RWPE1 (cell line): ENCODE results near the gene IREB2.
A peak's percentile ranks its signal among the peaks of the same experiment; 100 is the strongest.

Experiments used
- CTCF ChIA-PET: fragments of 350-600 bp; sonication (Branson Sonifier 250); formaldehyde crosslinking; extraction: SDS; loops from one replicate; lab custom pipeline; 2021; lab: Yijun Ruan, JAX
- POLR2A ChIA-PET: fragments of 400-600 bp; formaldehyde crosslinking; extraction: SDS; loops from one replicate; lab custom pipeline; 2020; ENCODE audit warnings: antibody characterized with exemption; ENCODE audit not compliant: low non-redundant PET; lab: Yijun Ruan, JAX
- DNase-seq: peaks from one replicate; pipeline ENCODE4 v3.0.0; 2012; ENCODE audit warnings: low spot score
- H3K27ac ChIP-seq: fragments of 450-650 bp; 2 replicates; pipeline ENCODE4 v1.5.1; 2017
- CTCF ChIP-seq: fragments of 450-650 bp; conservative IDR thresholded peaks from 2 replicates; pipeline ENCODE4 v1.5.1; 2017; ENCODE audit warnings: low read depth, mild to moderate bottlenecking

Gene IREB2

GRCh38 chr15:78420766-78421165 lies 17.2 kb upstream of the IREB2 start:
- ChIA-PET POLR2A (no interaction called here), CTCF (interaction anchor here (1.5 kb wide), 1 partner anchor 16 kb away, joined by 4 read pairs; no protein-coding TSS in a partner anchor)
- no peak for TF ChIP-seq CTCF
- no peak for DNase-seq
- no peak overlapping the region for H3K27ac ChIP-seq

- H3K27ac ChIP-seq: no peak overlapping the region
- no peak for TF ChIP-seq CTCF
- CTCF ChIA-PET: interaction anchor here (0.6 to 1.7 kb wide), 4 partner anchors 16 to 411 kb away, joined by 3 to 6 read pairs (median 5); partner anchors contain the start of gene IREB2
- no peak for DNase-seq
- POLR2A ChIA-PET: no interaction called here
Observed at GRCh38 chr15:78421238-78421965, 16.6 kb upstream of the IREB2 start.

GRCh38 chr15:78422571-78423340 lies 15.3 kb upstream of the IREB2 start:
- peak; percentile 73 for DNase-seq
- TF ChIP-seq CTCF: peak; percentile 97
- CTCF ChIA-PET: interaction anchor here (0.5 to 2.5 kb wide), 18 partner anchors 11 to 431 kb away, joined by 3 to 21 read pairs (median 3); partner anchors contain the start of gene IREB2
- no peak overlapping the region for H3K27ac ChIP-seq
- POLR2A ChIA-PET: interaction anchor here (0.7 to 0.8 kb wide), 2 partner anchors 8 to 15 kb away, joined by 3 read pairs; partner anchors contain the start of gene IREB2

GRCh38 chr15:78424673-78425072 lies 13.3 kb upstream of the IREB2 start:
- DNase-seq: no peak
- H3K27ac ChIP-seq: no peak overlapping the region
- CTCF ChIA-PET: no interaction called here
- POLR2A ChIA-PET: no interaction called here
- TF ChIP-seq CTCF: no peak

GRCh38 chr15:78425643-78426042 lies 12.4 kb upstream of the IREB2 start:
- ChIA-PET CTCF (no interaction called here), POLR2A (no interaction called here)
- no peak overlapping the region for H3K27ac ChIP-seq
- no peak for TF ChIP-seq CTCF
- no peak for DNase-seq

- DNase-seq: no peak
- no peak for TF ChIP-seq CTCF
- ChIA-PET CTCF (no interaction called here), POLR2A (no interaction called here)
- no peak overlapping the region for H3K27ac ChIP-seq
Observed at GRCh38 chr15:78426300-78426699, 11.7 kb upstream of the IREB2 start.
